Neural progenitor cell (in vitro differentiated cells): ENCODE measurements around the gene PLXNC1. TPM values are rescaled to one million over a fixed set of nuclear protein-coding genes. Genes with fewer than 3 reads are reported as not detected.

Source experiments
- DNase-seq: peaks from one replicate; pipeline ENCODE4 v3.0.0-alpha.2; 2016; ENCODE audit warnings: low spot score
- H2AFZ ChIP-seq: fragments of 200-600 bp; sonication (generic); replicated peaks from 2 replicates; pipeline ENCODE4 v1.6.1; 2016; ENCODE audit warnings: antibody characterized with exemption
- H3F3A ChIP-seq: fragments of 200-600 bp; sonication (generic); 2 replicates; pipeline ENCODE4 v1.6.1; 2016; ENCODE audit warnings: antibody characterized with exemption, low read depth
- H3K27ac ChIP-seq: fragments of 200-600 bp; sonication (generic); 2 replicates; pipeline ENCODE4 v1.5.1; 2016; ENCODE audit warnings: mild to moderate bottlenecking
- H3K27me3 ChIP-seq: fragments of 200-600 bp; sonication (generic); 2 replicates; pipeline ENCODE4 v1.6.1; 2016; ENCODE audit warnings: mild to moderate bottlenecking, moderate library complexity
- H3K36me3 ChIP-seq: fragments of 200-600 bp; sonication (generic); 2 replicates; pipeline ENCODE4 v1.5.1; 2016
- H3K4me1 ChIP-seq: fragments of 200-600 bp; sonication (generic); 2 replicates; pipeline ENCODE4 v1.6.1; 2016; ENCODE audit warnings: mixed run types
- H3K4me2 ChIP-seq: fragments of 200-600 bp; sonication (generic); 2 replicates; pipeline ENCODE4 v1.6.1; 2016
- H3K4me3 ChIP-seq: fragments of 200-600 bp; sonication (generic); 2 replicates; pipeline ENCODE4 v1.5.1; 2016
- H3K79me2 ChIP-seq: fragments of 200-600 bp; sonication (generic); 2 replicates; pipeline ENCODE4 v1.6.1; 2016; ENCODE audit warnings: low read depth
- H3K9ac ChIP-seq: fragments of 200-600 bp; sonication (generic); 2 replicates; pipeline ENCODE4 v1.6.1; 2016
- H3K9me3 ChIP-seq: fragments of 200-600 bp; sonication (generic); 2 replicates; pipeline ENCODE4 v1.5.1; 2016; ENCODE audit warnings: low read depth
- H4K20me1 ChIP-seq: fragments of 200-600 bp; sonication (generic); 2 replicates; pipeline ENCODE4 v1.6.1; 2016; ENCODE audit warnings: low read depth
- H3K27ac Mint-ChIP-seq: 3 replicates; pipeline ENCODE4 v1.8.0; 2021; ENCODE audit warnings: mixed read lengths
- H3K27me3 Mint-ChIP-seq: 2 replicates; pipeline ENCODE4 v1.8.0; 2022; ENCODE audit warnings: low read depth, mild to moderate bottlenecking, inconsistent platforms, moderate library complexity, mixed read lengths; ENCODE audit not compliant: insufficient read depth
- H3K36me3 Mint-ChIP-seq: 3 replicates; pipeline ENCODE4 v1.8.0; 2021; ENCODE audit warnings: mixed read lengths
- H3K4me1 Mint-ChIP-seq: 3 replicates; pipeline ENCODE4 v1.8.0; 2021; ENCODE audit warnings: mixed read lengths
- H3K4me3 Mint-ChIP-seq: 3 replicates; pipeline ENCODE4 v1.8.0; 2021; ENCODE audit warnings: mild to moderate bottlenecking, moderate library complexity, mixed read lengths
- H3K9me3 Mint-ChIP-seq: 3 replicates; pipeline ENCODE4 v1.8.0; 2020; ENCODE audit warnings: mixed read lengths
- CTCF ChIP-seq: fragments of 200-600 bp; sonication (generic); IDR thresholded peaks from 2 replicates; pipeline ENCODE4 v1.5.1; 2017; ENCODE audit warnings: antibody characterized with exemption, mild to moderate bottlenecking
- EZH2 ChIP-seq: fragments of 200-600 bp; sonication (generic); IDR thresholded peaks from 2 replicates; pipeline ENCODE4 v1.6.1; 2017; ENCODE audit warnings: antibody characterized with exemption, mild to moderate bottlenecking, moderate library complexity
- EZH2phosphoT487 ChIP-seq: fragments of 200-600 bp; sonication (generic); IDR thresholded peaks from 2 replicates; pipeline ENCODE4 v1.6.1; 2017; ENCODE audit warnings: antibody characterized with exemption
- total RNA-seq: library from RNA; depleted of rRNA; stranded (reverse); fragments of >200 nt; gene quantifications from 2 replicates; pipeline ENCODE4 v1.2.3, GENCODE V29; 2015; ENCODE audit warnings: low replicate concordance

The PLXNC1 gene
- total RNA-seq, 1 donor from 2014 or later: 16.7 TPM

GRCh38 chr12:94239332-94239993 is 91.1 kb downstream of the PLXNC1 start:
- no peak overlapping the region for H3K4me3 Mint-ChIP-seq
- Histone ChIP-seq H4K20me1 (no peaks in the 10 kb centered on the region), H3K4me1 (peaks cover 24% of the 10 kb centered on the region), H3K36me3 (no peaks in the 10 kb centered on the region), H3K27me3 (no peaks in the 10 kb centered on the region), H3K27ac (no peak overlapping the region), H3K4me3 (no peak overlapping the region), H3K79me2 (no peaks in the 10 kb centered on the region), H3F3A (peaks cover 6% of the 10 kb centered on the region), H2AFZ (no peak overlapping the region), H3K4me2 (no peak overlapping the region), H3K9ac (no peak overlapping the region), H3K9me3 (no peaks in the 10 kb centered on the region)
- H3K4me1 Mint-ChIP-seq: peaks cover 8% of the 10 kb centered on the region
- TF ChIP-seq EZH2 (no peak), CTCF (no peak), EZH2phosphoT487 (no peak)
- no peaks in the 10 kb centered on the region for H3K9me3 Mint-ChIP-seq
- no peak for DNase-seq
- no peaks in the 10 kb centered on the region for H3K27me3 Mint-ChIP-seq
- peaks cover 34% of the 10 kb centered on the region for H3K36me3 Mint-ChIP-seq
- H3K27ac Mint-ChIP-seq: no peak overlapping the region

GRCh38 chr12:94240171-94240570 is 91.8 kb downstream of the PLXNC1 start:
- TF ChIP-seq EZH2: no peak
- no peak for TF ChIP-seq CTCF
- no peak for TF ChIP-seq EZH2phosphoT487
- H3K27ac ChIP-seq: no peak overlapping the region
- Mint-ChIP-seq H3K27me3 (no peaks in the 10 kb centered on the region), H3K36me3 (peaks cover 35% of the 10 kb centered on the region), H3K9me3 (no peaks in the 10 kb centered on the region), H3K4me3 (no peak overlapping the region), H3K4me1 (peaks cover 7% of the 10 kb centered on the region), H3K27ac (no peak overlapping the region)
- H3K9me3 ChIP-seq: no peaks in the 10 kb centered on the region
- no peak for DNase-seq
- no peak overlapping the region for H3K4me2 ChIP-seq
- H3K9ac ChIP-seq: no peak overlapping the region
- H3K79me2 ChIP-seq: no peaks in the 10 kb centered on the region
- peaks cover 17% of the 10 kb centered on the region for H3K4me1 ChIP-seq
- H3K27me3 ChIP-seq: no peaks in the 10 kb centered on the region
- no peak overlapping the region for H2AFZ ChIP-seq
- H3K4me3 ChIP-seq: no peak overlapping the region
- H3K36me3 ChIP-seq: no peaks in the 10 kb centered on the region
- no peaks in the 10 kb centered on the region for H4K20me1 ChIP-seq
- H3F3A ChIP-seq: no peaks in the 10 kb centered on the region

GRCh38 chr12:94242901-94243300 is 94.5 kb downstream of the PLXNC1 start:
- H3K9me3 ChIP-seq: no peaks in the 10 kb centered on the region
- no peak overlapping the region for H3K27ac Mint-ChIP-seq
- H3K4me2 ChIP-seq: no peak overlapping the region
- H2AFZ ChIP-seq: no peak overlapping the region
- TF ChIP-seq CTCF (no peak), EZH2phosphoT487 (no peak), EZH2 (no peak)
- H3K36me3 Mint-ChIP-seq: peaks cover 21% of the 10 kb centered on the region
- H3K27me3 ChIP-seq: no peaks in the 10 kb centered on the region
- H4K20me1 ChIP-seq: no peaks in the 10 kb centered on the region
- H3K4me1 Mint-ChIP-seq: peaks cover 32% of the 10 kb centered on the region
- H3K4me1 ChIP-seq: peaks cover 36% of the 10 kb centered on the region
- no peaks in the 10 kb centered on the region for H3K27me3 Mint-ChIP-seq
- peaks cover 23% of the 10 kb centered on the region for H3F3A ChIP-seq
- H3K9ac ChIP-seq: no peak overlapping the region
- no peak overlapping the region for H3K4me3 Mint-ChIP-seq
- H3K79me2 ChIP-seq: no peaks in the 10 kb centered on the region
- H3K27ac ChIP-seq: no peak overlapping the region
- H3K9me3 Mint-ChIP-seq: no peaks in the 10 kb centered on the region
- DNase-seq: no peak
- no peaks in the 10 kb centered on the region for H3K36me3 ChIP-seq
- H3K4me3 ChIP-seq: no peak overlapping the region
